CD4-positive, alpha-beta T cell treated with Interleukin-4 for 1 hour (primary cell): ENCODE measurements around the gene MPDU1.

Source experiments
- DNase-seq, 2 donors: peaks; one replicate each; pipeline ENCODE4 v3.0.0-alpha.2; 2020 to 2022

MPDU1 gene

GRCh38 chr17:7561028-7561575, 22.6 kb upstream of the MPDU1 start:
- DNase-seq: peak; percentile 86

GRCh38 chr17:7561589-7562207, 22.0 kb upstream of the MPDU1 start, which contains the start of gene SENP3:
Gene SENP3 (plus strand): TSS chr17:7561919. CDS start chr17:7563077, 1,158 bp downstream.
- DNase-seq: peak; percentile 92 to 94

GRCh38 chr17:7562208-7562605, 21.4 kb upstream of the MPDU1 start:
- DNase-seq: no peak

GRCh38 chr17:7563115-7563869, 20.4 kb upstream of the MPDU1 start:
- DNase-seq: no peak

GRCh38 chr17:7569571-7569970, 14.1 kb upstream of the MPDU1 start:
- no peak for DNase-seq

- no peak for DNase-seq
Measured at GRCh38 chr17:7570351-7570750, 13.3 kb upstream of the MPDU1 start.

GRCh38 chr17:7572338-7572587, 11.4 kb upstream of the MPDU1 start:
- no peak for DNase-seq

GRCh38 chr17:7572588-7573323, 10.9 kb upstream of the MPDU1 start:
- DNase-seq: peak; percentile 100

GRCh38 chr17:7573324-7574080, 10.2 kb upstream of the MPDU1 start:
- peak; percentile 94 to 95 for DNase-seq

GRCh38 chr17:7574176-7574953, 9.3 kb upstream of the MPDU1 start:
- DNase-seq: no peak

- no peak for DNase-seq
Measured at GRCh38 chr17:7575481-7575883, 8.2 kb upstream of the MPDU1 start.

- DNase-seq: no peak
Measured at GRCh38 chr17:7575959-7576358, 7.7 kb upstream of the MPDU1 start.

- no peak for DNase-seq
Measured at GRCh38 chr17:7576432-7576937, 7.2 kb upstream of the MPDU1 start.

GRCh38 chr17:7577327-7578199, 6.1 kb upstream of the MPDU1 start:
- DNase-seq: no peak

- peak; percentile 70 to 86 for DNase-seq
Measured at GRCh38 chr17:7579001-7579833, 4.4 kb upstream of the MPDU1 start, which contains the start of gene CD68. Gene CD68 (plus strand): TSS chr17:7579638. CDS start chr17:7579678, 40 bp downstream.

GRCh38 chr17:7579834-7580603, 3.6 kb upstream of the MPDU1 start:
- peak in 1 of 2 donors; percentile 58 for DNase-seq

GRCh38 chr17:7580604-7581575, 2.8 kb upstream of the MPDU1 start:
- no peak for DNase-seq
